ENCODE data around the gene JARID2. TPM values are rescaled to one million over a fixed set of nuclear protein-coding genes. Genes with fewer than 3 reads are reported as not detected.

The JARID2 gene
- polyA plus RNA-seq, 1 donor from 2014 or later = 25.5 TPM

- Histone ChIP-seq H3K9me2 (ENCODE audit: insufficient read depth, low read length) (no peaks in the 10 kb centered on the region), H3K4me2 (ENCODE audit: low read length) (no peak overlapping the region), H3K27ac (ENCODE audit: low read length) (peak overlapping the region; percentile 64), H4K20me1 (ENCODE audit: insufficient read depth) (no peaks in the 10 kb centered on the region), H3K27me3 (ENCODE audit: insufficient read depth, low read depth, low read length) (no peaks in the 10 kb centered on the region), H3K79me2 (replicated peaks; ENCODE audit: insufficient read depth, low read length) (peaks cover 46% of the 10 kb centered on the region), H3K36me3 (ENCODE audit: insufficient read depth, low read length) (no peaks in the 10 kb centered on the region), H3F3A (ENCODE audit: insufficient read depth, low read length, poor library complexity, severe bottlenecking) (peaks cover 5% of the 10 kb centered on the region), H2AFZ (ENCODE audit: low read depth, low read length) (no peak overlapping the region), H3K9me3 (ENCODE audit: low read length) (no peaks in the 10 kb centered on the region), H3K4me3 (ENCODE audit: low read length) (no peak overlapping the region), H3K9ac (ENCODE audit: low read length) (no peak overlapping the region)
- TF ChIP-seq EZH2 (IDR thresholded peaks at IDR 0.05; ENCODE audit: borderline replicate concordance, insufficient read depth, low read length, poor library complexity, severe bottlenecking) (no peak), SMC3 (conservative IDR thresholded peaks at IDR 0.05; ENCODE audit: poor library complexity) (no peak), EP300 (conservative IDR thresholded peaks at IDR 0.05; ENCODE audit: poor library complexity, severe bottlenecking) (no peak), TAF1 (IDR thresholded peaks at IDR 0.05; ENCODE audit: low read depth) (no peak), RAD21 (conservative IDR thresholded peaks at IDR 0.05) (no peak), POLR2AphosphoS5 (IDR thresholded peaks at IDR 0.05) (no peak)
- TF ChIP-seq, protein P1, sequence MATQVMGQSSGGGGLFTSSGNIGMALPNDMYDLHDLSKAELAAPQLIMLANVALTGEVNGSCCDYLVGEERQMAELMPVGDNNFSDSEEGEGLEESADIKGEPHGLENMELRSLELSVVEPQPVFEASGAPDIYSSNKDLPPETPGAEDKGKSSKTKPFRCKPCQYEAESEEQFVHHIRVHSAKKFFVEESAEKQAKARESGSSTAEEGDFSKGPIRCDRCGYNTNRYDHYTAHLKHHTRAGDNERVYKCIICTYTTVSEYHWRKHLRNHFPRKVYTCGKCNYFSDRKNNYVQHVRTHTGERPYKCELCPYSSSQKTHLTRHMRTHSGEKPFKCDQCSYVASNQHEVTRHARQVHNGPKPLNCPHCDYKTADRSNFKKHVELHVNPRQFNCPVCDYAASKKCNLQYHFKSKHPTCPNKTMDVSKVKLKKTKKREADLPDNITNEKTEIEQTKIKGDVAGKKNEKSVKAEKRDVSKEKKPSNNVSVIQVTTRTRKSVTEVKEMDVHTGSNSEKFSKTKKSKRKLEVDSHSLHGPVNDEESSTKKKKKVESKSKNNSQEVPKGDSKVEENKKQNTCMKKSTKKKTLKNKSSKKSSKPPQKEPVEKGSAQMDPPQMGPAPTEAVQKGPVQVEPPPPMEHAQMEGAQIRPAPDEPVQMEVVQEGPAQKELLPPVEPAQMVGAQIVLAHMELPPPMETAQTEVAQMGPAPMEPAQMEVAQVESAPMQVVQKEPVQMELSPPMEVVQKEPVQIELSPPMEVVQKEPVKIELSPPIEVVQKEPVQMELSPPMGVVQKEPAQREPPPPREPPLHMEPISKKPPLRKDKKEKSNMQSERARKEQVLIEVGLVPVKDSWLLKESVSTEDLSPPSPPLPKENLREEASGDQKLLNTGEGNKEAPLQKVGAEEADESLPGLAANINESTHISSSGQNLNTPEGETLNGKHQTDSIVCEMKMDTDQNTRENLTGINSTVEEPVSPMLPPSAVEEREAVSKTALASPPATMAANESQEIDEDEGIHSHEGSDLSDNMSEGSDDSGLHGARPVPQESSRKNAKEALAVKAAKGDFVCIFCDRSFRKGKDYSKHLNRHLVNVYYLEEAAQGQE (IDR thresholded peaks at IDR 0.05; ENCODE audit: borderline replicate concordance) = no peak
- TF ChIP-seq, protein P2, sequence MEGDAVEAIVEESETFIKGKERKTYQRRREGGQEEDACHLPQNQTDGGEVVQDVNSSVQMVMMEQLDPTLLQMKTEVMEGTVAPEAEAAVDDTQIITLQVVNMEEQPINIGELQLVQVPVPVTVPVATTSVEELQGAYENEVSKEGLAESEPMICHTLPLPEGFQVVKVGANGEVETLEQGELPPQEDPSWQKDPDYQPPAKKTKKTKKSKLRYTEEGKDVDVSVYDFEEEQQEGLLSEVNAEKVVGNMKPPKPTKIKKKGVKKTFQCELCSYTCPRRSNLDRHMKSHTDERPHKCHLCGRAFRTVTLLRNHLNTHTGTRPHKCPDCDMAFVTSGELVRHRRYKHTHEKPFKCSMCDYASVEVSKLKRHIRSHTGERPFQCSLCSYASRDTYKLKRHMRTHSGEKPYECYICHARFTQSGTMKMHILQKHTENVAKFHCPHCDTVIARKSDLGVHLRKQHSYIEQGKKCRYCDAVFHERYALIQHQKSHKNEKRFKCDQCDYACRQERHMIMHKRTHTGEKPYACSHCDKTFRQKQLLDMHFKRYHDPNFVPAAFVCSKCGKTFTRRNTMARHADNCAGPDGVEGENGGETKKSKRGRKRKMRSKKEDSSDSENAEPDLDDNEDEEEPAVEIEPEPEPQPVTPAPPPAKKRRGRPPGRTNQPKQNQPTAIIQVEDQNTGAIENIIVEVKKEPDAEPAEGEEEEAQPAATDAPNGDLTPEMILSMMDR (IDR thresholded peaks at IDR 0.05; ENCODE audit: poor library complexity, severe bottlenecking) = no peak
These were observed 237.2 kb downstream of the JARID2 start for GRCh38 chr6:15483060-15483459.

DNA sequence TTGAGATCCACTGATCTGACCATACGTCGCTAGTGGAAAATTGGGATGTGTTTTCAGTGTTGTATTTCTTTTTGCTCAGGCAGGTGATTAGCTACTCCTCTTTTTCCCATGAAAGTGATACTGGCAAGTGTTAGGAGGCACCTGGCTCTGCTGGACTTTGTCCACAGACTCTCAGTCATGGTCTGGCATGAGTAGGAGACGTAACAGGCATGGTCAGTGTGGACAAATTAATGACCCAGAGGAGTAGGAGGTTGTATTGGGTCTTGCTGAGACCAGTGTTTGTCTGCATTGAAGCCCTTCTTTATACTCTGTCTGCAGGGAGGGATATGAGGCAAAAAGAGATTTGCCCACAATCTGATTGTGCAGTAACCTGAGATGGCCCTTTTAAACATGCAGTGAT, 238.3 kb downstream of the JARID2 start:
- Histone ChIP-seq H3K79me2 (replicated peaks; ENCODE audit: insufficient read depth, low read length) (peaks cover 44% of the 10 kb centered on the region), H3K4me2 (ENCODE audit: low read length) (no peak overlapping the region), H4K20me1 (ENCODE audit: insufficient read depth) (no peaks in the 10 kb centered on the region)

GRCh38 chr6:15484821-15485220, 239.0 kb downstream of the JARID2 start:
- no peaks in the 10 kb centered on the region for H3K9me3 ChIP-seq (ENCODE audit: low read length)
- TF ChIP-seq, protein P2 (IDR thresholded peaks at IDR 0.05; ENCODE audit: poor library complexity, severe bottlenecking) = no peak
- no peak for TF ChIP-seq SMC3 (conservative IDR thresholded peaks at IDR 0.05; ENCODE audit: poor library complexity)
- no peak for TF ChIP-seq EZH2 (IDR thresholded peaks at IDR 0.05; ENCODE audit: borderline replicate concordance, insufficient read depth, low read length, poor library complexity, severe bottlenecking)
- no peak for TF ChIP-seq MXI1 (conservative IDR thresholded peaks at IDR 0.05; ENCODE audit: poor library complexity, severe bottlenecking)
- TF ChIP-seq TAF1 (IDR thresholded peaks at IDR 0.05; ENCODE audit: low read depth) = no peak
- no peak for TF ChIP-seq RAD21 (conservative IDR thresholded peaks at IDR 0.05)
- no peak for TF ChIP-seq EP300 (conservative IDR thresholded peaks at IDR 0.05; ENCODE audit: poor library complexity, severe bottlenecking)
- no peak for TF ChIP-seq POLR2AphosphoS5 (IDR thresholded peaks at IDR 0.05)
- TF ChIP-seq, protein P1 (IDR thresholded peaks at IDR 0.05; ENCODE audit: borderline replicate concordance) = no peak
- no peak overlapping the region for H2AFZ ChIP-seq (ENCODE audit: low read depth, low read length)
- H3K9ac ChIP-seq (ENCODE audit: low read length) = no peak overlapping the region
- H3F3A ChIP-seq (ENCODE audit: insufficient read depth, low read length, poor library complexity, severe bottlenecking) = peaks cover 5% of the 10 kb centered on the region
- H3K27ac ChIP-seq (ENCODE audit: low read length) = peak overlapping the region; percentile 64
- no peaks in the 10 kb centered on the region for H3K9me2 ChIP-seq (ENCODE audit: insufficient read depth, low read length)
- H3K4me2 ChIP-seq (ENCODE audit: low read length) = no peak overlapping the region
- no peak overlapping the region for H3K4me3 ChIP-seq (ENCODE audit: low read length)
- H3K36me3 ChIP-seq (ENCODE audit: insufficient read depth, low read length) = no peaks in the 10 kb centered on the region
- H4K20me1 ChIP-seq (ENCODE audit: insufficient read depth) = no peaks in the 10 kb centered on the region
- H3K79me2 ChIP-seq (replicated peaks; ENCODE audit: insufficient read depth, low read length) = peaks cover 39% of the 10 kb centered on the region
- H3K27me3 ChIP-seq (ENCODE audit: insufficient read depth, low read depth, low read length) = no peaks in the 10 kb centered on the region

More for the DNA sequence above, 238.3 kb downstream of the JARID2 start:
- Histone ChIP-seq H3K36me3 (ENCODE audit: insufficient read depth, low read length) (no peaks in the 10 kb centered on the region), H3K27ac (ENCODE audit: low read length) (peak overlapping the region; percentile 64), H3K4me3 (ENCODE audit: low read length) (peak overlapping the region; percentile 25), H2AFZ (ENCODE audit: low read depth, low read length) (no peak overlapping the region), H3K9me3 (ENCODE audit: low read length) (no peaks in the 10 kb centered on the region), H3K9ac (ENCODE audit: low read length) (no peak overlapping the region), H3K9me2 (ENCODE audit: insufficient read depth, low read length) (no peaks in the 10 kb centered on the region), H3F3A (ENCODE audit: insufficient read depth, low read length, poor library complexity, severe bottlenecking) (peaks cover 5% of the 10 kb centered on the region), H3K27me3 (ENCODE audit: insufficient read depth, low read depth, low read length) (no peaks in the 10 kb centered on the region)
- no peak for TF ChIP-seq POLR2AphosphoS5 (IDR thresholded peaks at IDR 0.05)
- TF ChIP-seq EP300 (conservative IDR thresholded peaks at IDR 0.05; ENCODE audit: poor library complexity, severe bottlenecking) = no peak
- TF ChIP-seq TAF1 (IDR thresholded peaks at IDR 0.05; ENCODE audit: low read depth) = no peak
